HG03571 (cell line): Measurements from ENCODE around the gene RELN.
"Not testable (repeated sequence)": the region's sequence is repeated elsewhere in the genome, so short reads cannot be mapped to it uniquely, and the experiment has no call there.

Experiments
- ATAC-seq: cut with Tn5 transposase; IDR thresholded peaks from one replicate; pipeline ENCODE4 v1.9.1; 2021; ENCODE audit not compliant: unreplicated experiment

RELN gene

GRCh38 chr7:103944230-103944900 is 45.1 kb downstream of the RELN start:
- no peak for ATAC-seq

GRCh38 chr7:103941976-103942375 is 47.5 kb downstream of the RELN start:
- no peak for ATAC-seq

GRCh38 chr7:103940382-103941268 is 48.8 kb downstream of the RELN start:
- no peak for ATAC-seq

GRCh38 chr7:103937680-103938079 is 51.8 kb downstream of the RELN start:
- no peak for ATAC-seq

GRCh38 chr7:103936558-103936957 is 52.9 kb downstream of the RELN start:
- no peak for ATAC-seq

- ATAC-seq: no peak
Measured at GRCh38 chr7:103934508-103934907, 55.0 kb downstream of the RELN start.

- no peak for ATAC-seq
Measured at GRCh38 chr7:103932389-103932788, 57.1 kb downstream of the RELN start.

- no peak for ATAC-seq
Measured at GRCh38 chr7:103929901-103930311, 59.6 kb downstream of the RELN start.

GRCh38 chr7:103928581-103928980 is 60.9 kb downstream of the RELN start:
- no peak for ATAC-seq

GRCh38 chr7:103924184-103924583 is 65.3 kb downstream of the RELN start:
- ATAC-seq: no peak

GRCh38 chr7:103922407-103922806 is 67.1 kb downstream of the RELN start:
- no peak for ATAC-seq

GRCh38 chr7:103921692-103922091 is 67.8 kb downstream of the RELN start:
- no peak for ATAC-seq

- ATAC-seq: no peak
Measured at GRCh38 chr7:103919272-103919868, 70.1 kb downstream of the RELN start.

- no peak for ATAC-seq
Measured at GRCh38 chr7:103918631-103919271, 70.7 kb downstream of the RELN start.

- ATAC-seq: no peak
Measured at GRCh38 chr7:103915680-103916357, 73.6 kb downstream of the RELN start.

- no peak for ATAC-seq
Measured at GRCh38 chr7:103914147-103914899, 75.1 kb downstream of the RELN start.

- ATAC-seq: no peak
Measured at GRCh38 chr7:103912891-103913605, 76.4 kb downstream of the RELN start.

GRCh38 chr7:103911015-103911414 is 78.4 kb downstream of the RELN start:
- not testable (repeated sequence) for ATAC-seq

- ATAC-seq: no peak
Measured at GRCh38 chr7:103905997-103906396, 83.5 kb downstream of the RELN start.
